Type B pancreatic cell (in vitro differentiated cells): ENCODE measurements around the gene TFF2. TPM values are rescaled to one million over a fixed set of nuclear protein-coding genes. Genes with fewer than 3 reads are reported as not detected.

Source experiments
- DNase-seq: peaks from one replicate; pipeline ENCODE4 v3.0.0; 2021; ENCODE audit warnings: mixed read lengths; ENCODE audit not compliant: unreplicated experiment; ENCODE audit errors: extremely low spot score
- H3K27ac Mint-ChIP-seq: 2 replicates; pipeline ENCODE4 v1.8.0; 2021; ENCODE audit warnings: mild to moderate bottlenecking, mixed read lengths
- H3K27me3 Mint-ChIP-seq: 2 replicates; pipeline ENCODE4 v1.8.0; 2021; ENCODE audit warnings: mixed read lengths
- H3K36me3 Mint-ChIP-seq: 2 replicates; pipeline ENCODE4 v1.8.0; 2021; ENCODE audit warnings: mixed read lengths
- H3K4me1 Mint-ChIP-seq: one replicate; pipeline ENCODE4 v1.8.0; 2021; ENCODE audit warnings: mixed read lengths; ENCODE audit not compliant: unreplicated experiment
- H3K4me3 Mint-ChIP-seq: 2 replicates; pipeline ENCODE4 v1.8.0; 2021; ENCODE audit warnings: mild to moderate bottlenecking, mixed read lengths
- H3K9me3 Mint-ChIP-seq: 2 replicates; pipeline ENCODE4 v1.8.0; 2021; ENCODE audit warnings: mixed read lengths
- total RNA-seq: library from RNA; stranded (reverse); gene quantifications from 2 replicates; pipeline ENCODE4 v1.2.1, GENCODE V29; 2021; ENCODE audit warnings: low replicate concordance
- TF ChIP-seq, protein P1 (sequence below): fragments of 200-600 bp; sonication (generic); conservative IDR thresholded peaks from 2 replicates; pipeline ENCODE4 v1.5.0; 2021; ENCODE audit warnings: antibody characterized with exemption, mild to moderate bottlenecking

The TFF2 gene
- total RNA-seq, 1 donor from 2014 or later = 11.3 TPM

DNA sequence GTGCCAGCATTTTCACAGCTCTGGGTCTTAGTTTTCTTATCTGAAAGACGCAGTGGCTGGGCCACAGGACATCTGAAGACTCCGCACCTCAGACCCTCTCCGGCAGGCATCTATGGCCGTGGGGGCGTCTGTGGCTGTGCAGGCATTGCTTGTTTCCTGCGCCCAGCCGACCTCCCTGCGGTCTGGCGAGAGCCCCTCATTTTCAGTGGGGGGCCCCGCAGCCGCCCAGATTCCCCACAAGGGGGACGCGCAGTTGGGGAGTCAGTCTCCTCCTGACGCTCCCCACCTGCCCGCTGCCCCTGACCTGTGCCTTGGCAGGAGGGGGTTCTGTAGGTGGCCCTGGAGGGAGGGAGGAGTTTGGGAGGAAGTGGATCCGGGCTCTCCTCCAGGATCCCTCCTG, 19.0 kb upstream of the TFF2 start:
- H3K27me3 Mint-ChIP-seq = peaks cover 9% of the 10 kb centered on the region
- H3K4me1 Mint-ChIP-seq = peaks cover 4% of the 10 kb centered on the region
- H3K4me3 Mint-ChIP-seq = no peak overlapping the region
- H3K9me3 Mint-ChIP-seq = no peaks in the 10 kb centered on the region
- TF ChIP-seq, protein P1, sequence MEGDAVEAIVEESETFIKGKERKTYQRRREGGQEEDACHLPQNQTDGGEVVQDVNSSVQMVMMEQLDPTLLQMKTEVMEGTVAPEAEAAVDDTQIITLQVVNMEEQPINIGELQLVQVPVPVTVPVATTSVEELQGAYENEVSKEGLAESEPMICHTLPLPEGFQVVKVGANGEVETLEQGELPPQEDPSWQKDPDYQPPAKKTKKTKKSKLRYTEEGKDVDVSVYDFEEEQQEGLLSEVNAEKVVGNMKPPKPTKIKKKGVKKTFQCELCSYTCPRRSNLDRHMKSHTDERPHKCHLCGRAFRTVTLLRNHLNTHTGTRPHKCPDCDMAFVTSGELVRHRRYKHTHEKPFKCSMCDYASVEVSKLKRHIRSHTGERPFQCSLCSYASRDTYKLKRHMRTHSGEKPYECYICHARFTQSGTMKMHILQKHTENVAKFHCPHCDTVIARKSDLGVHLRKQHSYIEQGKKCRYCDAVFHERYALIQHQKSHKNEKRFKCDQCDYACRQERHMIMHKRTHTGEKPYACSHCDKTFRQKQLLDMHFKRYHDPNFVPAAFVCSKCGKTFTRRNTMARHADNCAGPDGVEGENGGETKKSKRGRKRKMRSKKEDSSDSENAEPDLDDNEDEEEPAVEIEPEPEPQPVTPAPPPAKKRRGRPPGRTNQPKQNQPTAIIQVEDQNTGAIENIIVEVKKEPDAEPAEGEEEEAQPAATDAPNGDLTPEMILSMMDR = peak; percentile 38
- no peaks in the 10 kb centered on the region for H3K36me3 Mint-ChIP-seq
- H3K27ac Mint-ChIP-seq = no peak overlapping the region
- no peak for DNase-seq

DNA sequence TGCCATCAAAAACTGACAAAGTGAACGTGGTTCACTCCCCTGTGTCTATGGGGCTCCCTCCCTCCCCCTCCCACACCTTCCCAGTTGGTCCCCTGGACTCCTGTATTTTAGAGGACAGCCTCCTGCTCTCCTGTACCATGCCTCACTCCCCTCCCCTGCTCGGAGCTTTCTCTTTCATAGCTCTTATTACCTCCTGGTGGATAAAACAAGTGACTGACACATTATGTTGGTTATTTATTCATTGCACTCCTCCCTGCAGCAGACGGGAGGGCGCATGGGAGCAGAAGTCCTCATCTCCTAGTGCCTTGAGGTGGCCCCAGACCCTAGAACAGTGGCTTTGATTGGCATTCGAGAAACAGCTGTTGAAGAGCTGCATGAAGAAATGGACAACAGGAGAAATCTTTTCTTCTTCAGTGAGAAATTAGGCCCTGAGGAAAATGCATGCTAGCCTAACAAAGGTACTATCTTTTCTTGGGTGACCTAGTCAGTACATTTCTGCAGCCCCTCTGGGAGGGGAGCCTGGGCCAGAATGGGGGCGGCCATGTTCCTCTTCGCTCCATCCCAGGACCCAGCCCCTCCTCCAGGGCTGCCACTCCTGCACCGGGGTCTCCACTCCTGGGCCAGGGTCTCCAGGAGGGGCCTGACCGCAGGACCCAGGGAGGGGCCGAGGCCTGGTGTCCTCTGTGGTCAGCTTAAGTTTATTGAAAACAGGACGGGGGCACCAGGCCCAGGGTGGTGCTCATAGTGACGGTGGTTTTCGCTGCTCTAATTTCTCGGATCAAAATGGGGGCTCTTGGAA, 16.8 kb upstream of the TFF2 start:
- H3K9me3 Mint-ChIP-seq = no peaks in the 10 kb centered on the region
- H3K4me3 Mint-ChIP-seq = no peak overlapping the region
- H3K36me3 Mint-ChIP-seq = no peaks in the 10 kb centered on the region
- no peak for DNase-seq
- peaks cover 4% of the 10 kb centered on the region for H3K4me1 Mint-ChIP-seq
- peaks cover 6% of the 10 kb centered on the region for H3K27me3 Mint-ChIP-seq
- no peak overlapping the region for H3K27ac Mint-ChIP-seq
- TF ChIP-seq, protein P1 = no peak

DNA sequence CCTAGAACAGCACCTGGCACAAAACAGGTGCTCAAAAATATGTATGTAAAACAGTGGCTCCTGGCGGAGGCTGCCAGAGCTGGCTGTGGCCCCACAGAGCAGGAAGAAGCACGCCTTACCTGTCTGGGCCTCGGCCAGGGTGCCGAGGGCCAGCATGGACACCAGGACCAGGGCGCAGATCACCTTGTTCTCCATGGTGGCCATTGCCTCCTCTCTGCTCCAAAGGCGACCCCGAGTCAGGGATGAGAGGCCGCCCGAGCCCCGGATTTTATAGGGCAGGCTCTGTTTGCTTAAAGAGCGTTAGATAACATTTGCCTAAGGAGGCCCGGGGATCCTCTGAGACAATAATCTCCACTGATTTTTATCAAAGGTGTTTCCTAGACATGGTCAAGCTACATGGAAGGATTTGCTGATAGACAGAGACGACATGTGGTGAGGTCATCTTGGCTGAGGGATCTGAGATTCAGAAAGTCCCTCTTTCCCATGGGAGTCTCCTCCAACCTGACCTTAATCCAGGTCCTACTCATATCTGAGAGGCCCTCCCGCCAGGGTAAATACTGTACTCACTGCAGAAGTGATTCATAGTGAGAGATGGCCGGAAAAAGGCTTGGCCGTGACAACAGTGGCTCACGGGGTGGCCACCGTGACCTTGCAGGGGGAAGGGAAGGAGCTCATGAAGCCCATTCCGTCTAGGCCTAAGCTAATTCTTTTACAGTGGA, 15.7 kb upstream of the TFF2 start, which contains the start of gene TFF1:
Gene TFF1 (minus strand): TSS at position 244 of the 719 bp plus-strand sequence. CDS start 40 bp downstream, at position 204.
- TF ChIP-seq, protein P1 = no peak
- H3K4me1 Mint-ChIP-seq = peaks cover 4% of the 10 kb centered on the region
- DNase-seq = no peak
- no peaks in the 10 kb centered on the region for H3K36me3 Mint-ChIP-seq
- H3K27ac Mint-ChIP-seq = peak within 1 kb of the TSS; percentile 74
- no peak within 1 kb of the TSS for H3K4me3 Mint-ChIP-seq
- H3K9me3 Mint-ChIP-seq = no peaks in the 10 kb centered on the region
- H3K27me3 Mint-ChIP-seq = peaks cover 11% of the 10 kb centered on the region

DNA sequence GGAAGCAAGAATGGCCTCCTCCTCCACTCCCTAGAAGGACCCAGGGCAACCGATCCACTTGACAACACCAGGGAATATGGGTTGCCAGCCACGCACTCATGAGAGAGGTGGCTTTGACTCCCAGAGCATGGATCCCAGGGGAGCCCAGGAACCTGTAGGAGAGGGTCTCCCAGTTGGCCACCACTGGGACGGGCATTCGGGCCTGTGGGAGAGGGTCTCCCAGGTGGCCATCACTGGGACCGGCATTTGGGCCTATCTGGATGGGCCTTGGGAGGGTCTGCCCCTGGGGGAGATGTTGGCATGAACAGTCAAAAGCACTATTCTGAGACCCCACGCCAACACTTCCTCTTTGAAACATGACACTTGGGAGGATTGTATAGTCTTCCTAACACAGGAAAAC, 15.0 kb upstream of the TFF2 start:
- no peak for DNase-seq
- Mint-ChIP-seq H3K27me3 (peaks cover 7% of the 10 kb centered on the region), H3K4me3 (no peak overlapping the region), H3K4me1 (peaks cover 4% of the 10 kb centered on the region), H3K36me3 (no peaks in the 10 kb centered on the region), H3K27ac (no peak overlapping the region), H3K9me3 (no peaks in the 10 kb centered on the region)
- TF ChIP-seq, protein P1 = no peak

DNA sequence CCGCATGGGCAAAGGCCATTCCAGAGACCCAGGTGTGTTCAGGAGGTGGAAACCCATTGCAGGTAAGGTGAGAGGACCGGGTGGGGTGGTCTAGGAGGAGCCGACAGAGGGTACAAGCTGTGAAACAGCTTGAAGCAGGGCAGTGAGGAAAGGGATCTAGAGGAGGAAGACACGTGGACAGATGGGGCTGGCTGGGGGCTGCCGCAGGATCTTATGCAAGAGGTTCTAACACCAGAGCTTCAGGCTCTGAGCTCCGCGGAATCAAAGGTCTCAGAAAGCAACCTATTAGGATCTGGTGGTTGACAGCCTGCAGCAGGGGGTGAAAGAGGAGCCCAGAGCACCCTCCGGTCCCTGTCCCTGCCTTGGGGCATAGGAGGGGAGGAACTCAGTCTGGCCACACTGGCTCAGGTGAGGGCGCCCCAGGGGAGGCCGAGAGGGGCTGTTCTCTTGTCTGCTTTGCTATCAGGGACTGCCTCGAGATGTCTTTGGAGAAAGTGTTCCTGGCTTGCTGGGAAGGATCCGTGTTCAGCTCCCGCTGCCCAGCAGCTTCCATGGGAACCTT, 13.6 kb upstream of the TFF2 start:
- DNase-seq = no peak
- Mint-ChIP-seq H3K27me3 (peaks cover 5% of the 10 kb centered on the region), H3K4me1 (peaks cover 4% of the 10 kb centered on the region), H3K36me3 (no peaks in the 10 kb centered on the region), H3K27ac (no peak overlapping the region), H3K4me3 (no peak overlapping the region), H3K9me3 (no peaks in the 10 kb centered on the region)
- TF ChIP-seq, protein P1 = no peak
